ENCODE data around the gene POLG2. TPM values are rescaled to one million over a fixed set of nuclear protein-coding genes. Genes with fewer than 3 reads are reported as not detected.
A peak's percentile ranks its signal among the peaks of the same experiment; 100 is the strongest.

POLG2 gene
- total and polyA plus RNA-seq, 9 of the 15 experiments (the other 6 are each of a cell fraction or from before 2014, with no cell fraction given): 13.4 to 44.8 (median 37.0) TPM

DNA sequence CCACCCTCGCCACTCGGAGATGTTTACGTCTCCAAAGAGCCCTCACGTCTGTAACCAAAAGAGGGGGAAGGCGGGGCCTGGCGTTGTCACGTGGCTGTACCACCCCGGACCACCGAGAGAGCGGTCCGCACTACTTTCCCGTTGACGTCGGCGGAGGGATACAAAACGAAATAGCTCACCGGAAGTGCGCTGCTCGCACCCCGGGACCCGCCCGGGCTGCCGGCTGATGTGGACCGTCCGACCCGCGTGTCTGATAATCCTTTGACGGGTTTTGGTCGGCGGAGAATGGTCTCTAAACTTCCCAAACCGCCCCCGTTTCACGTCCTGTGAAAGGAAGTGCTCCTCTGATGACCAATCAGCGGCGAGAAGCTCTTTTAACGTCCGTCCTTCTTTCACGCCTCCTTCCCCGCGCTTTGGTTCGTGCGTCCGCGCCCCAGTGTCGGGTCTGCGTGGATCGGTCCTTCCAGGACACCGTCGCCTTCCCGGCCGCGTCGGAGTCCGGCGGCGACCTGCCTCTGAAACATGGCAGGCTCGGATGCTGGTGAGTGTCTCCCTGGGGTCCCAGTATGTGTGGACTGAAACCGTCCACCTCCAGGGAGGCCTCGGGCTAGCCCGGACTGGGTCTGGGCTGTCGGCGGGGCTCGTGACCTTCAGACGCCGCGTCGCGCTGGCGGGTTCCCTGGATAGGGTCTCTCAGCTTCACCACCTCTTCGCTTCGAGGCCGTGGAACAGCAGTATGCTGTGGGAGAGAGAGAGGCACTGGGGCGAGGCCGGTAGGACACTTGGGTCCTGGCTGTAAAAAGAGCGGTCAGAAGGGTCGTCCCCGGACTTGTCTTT lies 9.9 kb upstream of the POLG2 start, which contains the start of gene CEP95 (continued):
- TF ChIP-seq CHD7 (IDR thresholded peaks at IDR 0.05; ENCODE audit: low read depth, low read length) (no peak), ETV6 (IDR thresholded peaks at IDR 0.05; ENCODE audit: borderline replicate concordance in 1 of 2, low read depth in 2 of 2, low read length in 1 of 2) (peak in 1 of 2 experiments; percentile 50; a peak in 1 of 4 replicates), ETV6 (CRISPR knock-in tag; IDR thresholded peaks at IDR 0.05; ENCODE audit: borderline replicate concordance) (no peak), BRD9 (IDR thresholded peaks at IDR 0.05; ENCODE audit: low read depth, partially characterized antibody) (no peak), NELFE (IDR thresholded peaks at IDR 0.05; ENCODE audit: insufficient read depth, insufficient read length) (no peak), ZNF318 (IDR thresholded peaks at IDR 0.05; ENCODE audit: borderline replicate concordance in 1 of 2, low read depth in 1 of 2) (no peak)
